ENCODE data around the gene RAB33A. TPM values are rescaled to one million over a fixed set of nuclear protein-coding genes. Genes with fewer than 3 reads are reported as not detected.

The RAB33A gene
- polyA plus RNA-seq, 1 donor (not counting 4 experiments of a cell fraction or from before 2014, with no cell fraction given), result not detected

DNA sequence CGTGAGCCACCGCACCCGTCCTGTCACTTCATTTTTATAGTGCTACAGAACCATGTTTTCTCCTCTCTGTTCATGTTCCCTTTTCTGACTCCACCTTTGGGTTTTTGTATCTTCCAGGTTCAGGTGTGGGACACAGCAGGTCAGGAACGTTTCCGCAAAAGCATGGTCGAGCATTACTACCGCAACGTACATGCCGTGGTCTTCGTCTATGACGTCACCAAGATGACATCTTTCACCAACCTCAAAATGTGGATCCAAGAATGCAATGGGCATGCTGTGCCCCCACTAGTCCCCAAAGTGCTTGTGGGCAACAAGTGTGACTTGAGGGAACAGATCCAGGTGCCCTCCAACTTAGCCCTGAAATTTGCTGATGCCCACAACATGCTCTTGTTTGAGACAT, 12.4 kb downstream of the RAB33A start:
- FAIRE-seq (no peak), DNase-seq (ENCODE audit: low read depth, low spot score) (no peak)
- H3K79me2 ChIP-seq (ENCODE audit: control insufficient read depth, insufficient read depth, low read length), result no peaks in the 10 kb centered on the region
- H3K4me3 ChIP-seq (ENCODE audit: control insufficient read depth in 2 of 3, extremely low read depth in 1 of 3, insufficient read depth in 2 of 3, low read depth in 1 of 3, low read length in 3 of 3), result no peak overlapping the region
- no peak overlapping the region for H3K4me2 ChIP-seq (ENCODE audit: control insufficient read depth, extremely low read depth, insufficient read depth, low read depth, low read length)
- no peaks in the 10 kb centered on the region for H4K20me1 ChIP-seq (ENCODE audit: control insufficient read depth, extremely low read depth, insufficient read depth, low read length)
- no peaks in the 10 kb centered on the region for H3K4me1 ChIP-seq (ENCODE audit: control insufficient read depth, extremely low read depth, insufficient read depth, low read length)
- no peaks in the 10 kb centered on the region for H3K9me3 ChIP-seq (ENCODE audit: control insufficient read depth, low read depth, low read length)
- H3K27me3 ChIP-seq (ENCODE audit: control insufficient read depth, extremely low read depth, insufficient read depth, low read length), result no peaks in the 10 kb centered on the region
- H2AFZ ChIP-seq (ENCODE audit: control insufficient read depth, low read length), result no peak overlapping the region
- TF ChIP-seq, protein P1, sequence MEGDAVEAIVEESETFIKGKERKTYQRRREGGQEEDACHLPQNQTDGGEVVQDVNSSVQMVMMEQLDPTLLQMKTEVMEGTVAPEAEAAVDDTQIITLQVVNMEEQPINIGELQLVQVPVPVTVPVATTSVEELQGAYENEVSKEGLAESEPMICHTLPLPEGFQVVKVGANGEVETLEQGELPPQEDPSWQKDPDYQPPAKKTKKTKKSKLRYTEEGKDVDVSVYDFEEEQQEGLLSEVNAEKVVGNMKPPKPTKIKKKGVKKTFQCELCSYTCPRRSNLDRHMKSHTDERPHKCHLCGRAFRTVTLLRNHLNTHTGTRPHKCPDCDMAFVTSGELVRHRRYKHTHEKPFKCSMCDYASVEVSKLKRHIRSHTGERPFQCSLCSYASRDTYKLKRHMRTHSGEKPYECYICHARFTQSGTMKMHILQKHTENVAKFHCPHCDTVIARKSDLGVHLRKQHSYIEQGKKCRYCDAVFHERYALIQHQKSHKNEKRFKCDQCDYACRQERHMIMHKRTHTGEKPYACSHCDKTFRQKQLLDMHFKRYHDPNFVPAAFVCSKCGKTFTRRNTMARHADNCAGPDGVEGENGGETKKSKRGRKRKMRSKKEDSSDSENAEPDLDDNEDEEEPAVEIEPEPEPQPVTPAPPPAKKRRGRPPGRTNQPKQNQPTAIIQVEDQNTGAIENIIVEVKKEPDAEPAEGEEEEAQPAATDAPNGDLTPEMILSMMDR (optimal IDR thresholded peaks at IDR 0.05 in 1 of 3, IDR thresholded peaks at IDR 0.05 in 1 of 3, conservative IDR thresholded peaks at IDR 0.05 in 1 of 3; ENCODE audit: extremely low read depth in 1 of 3, insufficient read depth in 2 of 3, low read length in 3 of 3), result no peak
- no peak for TF ChIP-seq EZH2 (IDR thresholded peaks at IDR 0.05; ENCODE audit: low read length)
- H3K36me3 ChIP-seq (ENCODE audit: control insufficient read depth in 2 of 2, extremely low read depth in 1 of 2, insufficient read depth in 2 of 2, low read length in 2 of 2), result no peaks in the 10 kb centered on the region
- dilution Hi-C loops (cut with MboI; ENCODE audit: extremely low pct_ligation_motif_present, low sequenced_read_pairs), result no loop called here
- H3K9me1 ChIP-seq (ENCODE audit: control insufficient read depth, extremely low read depth, insufficient read depth, low read length), result no peaks in the 10 kb centered on the region
- H3K27ac ChIP-seq (ENCODE audit: control insufficient read depth, insufficient read depth, low read length), result no peak overlapping the region
- H3K9ac ChIP-seq (ENCODE audit: control insufficient read depth, extremely low read depth, insufficient read depth, low read length), result no peak overlapping the region

DNA sequence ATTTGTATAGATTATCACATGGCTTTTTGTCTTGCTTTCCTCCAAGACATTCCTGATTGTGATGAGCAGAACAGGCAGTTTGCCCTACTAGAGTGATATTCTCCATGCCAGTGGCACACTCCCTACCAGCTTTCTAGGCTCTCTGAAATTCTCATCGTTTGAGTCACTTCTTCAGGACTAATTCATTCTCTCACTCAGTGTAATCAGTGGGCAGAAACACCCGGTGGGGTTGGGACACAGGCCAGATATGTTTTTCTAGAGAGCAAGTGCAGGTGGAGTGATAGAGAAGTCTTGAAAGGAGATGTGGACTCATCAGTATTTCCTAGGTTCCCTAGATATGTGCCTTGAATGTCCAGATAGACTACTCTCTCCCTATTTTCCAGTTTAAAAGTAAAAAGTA, 13.1 kb downstream of the RAB33A start:
- H3K79me2 ChIP-seq (ENCODE audit: control insufficient read depth, insufficient read depth, low read length), result no peaks in the 10 kb centered on the region
- H3K4me2 ChIP-seq (ENCODE audit: control insufficient read depth, extremely low read depth, insufficient read depth, low read depth, low read length), result no peak overlapping the region
- no peak overlapping the region for H2AFZ ChIP-seq (ENCODE audit: control insufficient read depth, low read length)
- no peak overlapping the region for H3K27ac ChIP-seq (ENCODE audit: control insufficient read depth, insufficient read depth, low read length)
- dilution Hi-C loops (cut with MboI; ENCODE audit: extremely low pct_ligation_motif_present, low sequenced_read_pairs), result no loop called here
- no peaks in the 10 kb centered on the region for H3K9me3 ChIP-seq (ENCODE audit: control insufficient read depth, low read depth, low read length)
- H3K27me3 ChIP-seq (ENCODE audit: control insufficient read depth, extremely low read depth, insufficient read depth, low read length), result no peaks in the 10 kb centered on the region
- H3K4me3 ChIP-seq (ENCODE audit: control insufficient read depth in 2 of 3, extremely low read depth in 1 of 3, insufficient read depth in 2 of 3, low read depth in 1 of 3, low read length in 3 of 3), result no peak overlapping the region
- H4K20me1 ChIP-seq (ENCODE audit: control insufficient read depth, extremely low read depth, insufficient read depth, low read length), result no peaks in the 10 kb centered on the region
- FAIRE-seq (no peak), DNase-seq (ENCODE audit: low read depth, low spot score) (no peak)
- H3K9me1 ChIP-seq (ENCODE audit: control insufficient read depth, extremely low read depth, insufficient read depth, low read length), result no peaks in the 10 kb centered on the region
- no peaks in the 10 kb centered on the region for H3K4me1 ChIP-seq (ENCODE audit: control insufficient read depth, extremely low read depth, insufficient read depth, low read length)
- H3K36me3 ChIP-seq (ENCODE audit: control insufficient read depth in 2 of 2, extremely low read depth in 1 of 2, insufficient read depth in 2 of 2, low read length in 2 of 2), result no peaks in the 10 kb centered on the region
- TF ChIP-seq EZH2 (IDR thresholded peaks at IDR 0.05; ENCODE audit: low read length), result no peak
- H3K9ac ChIP-seq (ENCODE audit: control insufficient read depth, extremely low read depth, insufficient read depth, low read length), result no peak overlapping the region

DNA sequence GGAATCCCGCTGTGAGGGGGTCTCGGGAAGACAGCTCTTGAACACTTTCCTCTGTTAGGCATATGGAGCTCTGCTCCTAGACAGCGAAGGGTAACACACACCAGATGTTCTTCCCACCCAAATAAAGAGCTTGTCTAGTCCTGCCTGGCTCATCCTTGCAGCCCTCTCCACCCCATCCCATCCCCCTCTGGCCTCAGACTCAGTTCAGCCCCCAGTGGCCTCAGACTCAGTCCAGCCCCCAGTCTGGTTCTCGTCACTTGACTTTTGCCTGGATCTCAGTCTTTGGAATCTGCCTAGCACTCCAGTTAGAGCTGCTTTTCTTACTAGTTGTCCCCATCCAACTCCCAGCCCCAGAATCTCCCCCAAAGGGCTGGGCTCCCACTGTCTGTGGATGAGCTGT, 14.9 kb downstream of the RAB33A start:
- H3K9me1 ChIP-seq (ENCODE audit: control insufficient read depth, extremely low read depth, insufficient read depth, low read length), result no peaks in the 10 kb centered on the region
- FAIRE-seq (no peak), DNase-seq (ENCODE audit: low read depth, low spot score) (no peak)
- TF ChIP-seq, protein P1 (optimal IDR thresholded peaks at IDR 0.05 in 1 of 3, IDR thresholded peaks at IDR 0.05 in 1 of 3, conservative IDR thresholded peaks at IDR 0.05 in 1 of 3; ENCODE audit: extremely low read depth in 1 of 3, insufficient read depth in 2 of 3, low read length in 3 of 3), result no peak
- TF ChIP-seq EZH2 (IDR thresholded peaks at IDR 0.05; ENCODE audit: low read length), result no peak
- H3K9me3 ChIP-seq (ENCODE audit: control insufficient read depth, low read depth, low read length), result no peaks in the 10 kb centered on the region
- no peaks in the 10 kb centered on the region for H3K4me1 ChIP-seq (ENCODE audit: control insufficient read depth, extremely low read depth, insufficient read depth, low read length)
- H3K27me3 ChIP-seq (ENCODE audit: control insufficient read depth, extremely low read depth, insufficient read depth, low read length), result no peaks in the 10 kb centered on the region
- no peaks in the 10 kb centered on the region for H3K79me2 ChIP-seq (ENCODE audit: control insufficient read depth, insufficient read depth, low read length)
- H3K4me2 ChIP-seq (ENCODE audit: control insufficient read depth, extremely low read depth, insufficient read depth, low read depth, low read length), result peak overlapping the region; percentile 22
- no peak overlapping the region for H3K27ac ChIP-seq (ENCODE audit: control insufficient read depth, insufficient read depth, low read length)
- H3K4me3 ChIP-seq (ENCODE audit: control insufficient read depth in 2 of 3, extremely low read depth in 1 of 3, insufficient read depth in 2 of 3, low read depth in 1 of 3, low read length in 3 of 3), result no peak overlapping the region
- H2AFZ ChIP-seq (ENCODE audit: control insufficient read depth, low read length), result no peak overlapping the region
- no peaks in the 10 kb centered on the region for H4K20me1 ChIP-seq (ENCODE audit: control insufficient read depth, extremely low read depth, insufficient read depth, low read length)
- no peak overlapping the region for H3K9ac ChIP-seq (ENCODE audit: control insufficient read depth, extremely low read depth, insufficient read depth, low read length)
- dilution Hi-C loops (cut with MboI; ENCODE audit: extremely low pct_ligation_motif_present, low sequenced_read_pairs), result no loop called here
- H3K36me3 ChIP-seq (ENCODE audit: control insufficient read depth in 2 of 2, extremely low read depth in 1 of 2, insufficient read depth in 2 of 2, low read length in 2 of 2), result no peaks in the 10 kb centered on the region
